PC-9 (cell line): Measurements from ENCODE around the gene FBF1. TPM values are rescaled to one million over a fixed set of nuclear protein-coding genes. Genes with fewer than 3 reads are reported as not detected.
"Not testable (repeated sequence)": the region's sequence is repeated elsewhere in the genome, so short reads cannot be mapped to it uniquely, and the experiment has no call there.

Experiments
- BruUV-seq: library from RNA; stranded (reverse); fragments of 400-500 nt; replicated peaks from 2 replicates; lab custom pipeline; 2021; lab: Mats Ljungman, UMichigan
- CTCF ChIA-PET: fragments of 300-600 bp; sonication (Branson Sonifier 250); formaldehyde crosslinking; loops from one replicate; lab custom pipeline; 2022; ENCODE audit warnings: antibody characterized with exemption; lab: Charles Lee
- POLR2A ChIA-PET: fragments of 300-600 bp; sonication (Branson Sonifier 250); formaldehyde crosslinking; loops from one replicate; lab custom pipeline; 2022; ENCODE audit warnings: antibody characterized with exemption; ENCODE audit not compliant: unreplicated experiment; lab: Charles Lee
- DNase-seq, 2 experiments: peaks; one replicate each; pipeline versions ENCODE4 v3.0.0 to v3.0.0-alpha.2; 2015 to 2022; ENCODE audit warnings: mixed read lengths in 1 of 2
- H2AFZ ChIP-seq: fragments of 200-600 bp; sonication (generic); 2 replicates; pipeline ENCODE4 v1.8.1; 2017; ENCODE audit warnings: antibody characterized with exemption
- H3F3A ChIP-seq: fragments of 200-600 bp; sonication (generic); 2 replicates; pipeline ENCODE4 v1.8.1; 2017; ENCODE audit warnings: antibody characterized with exemption, mild to moderate bottlenecking, low read depth; ENCODE audit not compliant: insufficient read depth
- H3K27ac ChIP-seq: fragments of 200-600 bp; sonication (generic); 2 replicates; pipeline ENCODE4 v1.6.1; 2016; ENCODE audit warnings: mixed run types
- H3K27me3 ChIP-seq: fragments of 200-600 bp; sonication (generic); 2 replicates; pipeline ENCODE4 v1.6.1; 2016; ENCODE audit warnings: low read depth, mixed run types; ENCODE audit not compliant: insufficient read depth
- H3K36me3 ChIP-seq: fragments of 200-600 bp; sonication (generic); 2 replicates; pipeline ENCODE4 v1.6.1; 2016; ENCODE audit warnings: low read depth, mixed run types
- H3K4me1 ChIP-seq: fragments of 200-600 bp; sonication (generic); replicated peaks from 2 replicates; pipeline ENCODE4 v1.6.1; 2016; ENCODE audit warnings: mixed run types; ENCODE audit not compliant: insufficient read depth
- H3K4me2 ChIP-seq: fragments of 200-600 bp; sonication (generic); 2 replicates; pipeline ENCODE4 v1.6.1; 2017; ENCODE audit warnings: mixed run types
- H3K4me3 ChIP-seq: fragments of 200-600 bp; sonication (generic); 2 replicates; pipeline ENCODE4 v1.6.1; 2016; ENCODE audit warnings: mixed run types
- H3K79me2 ChIP-seq: fragments of 200-600 bp; sonication (generic); 2 replicates; pipeline ENCODE4 v1.6.1; 2017; ENCODE audit warnings: low read depth, mixed run types
- H3K9me2 ChIP-seq: fragments of 200-600 bp; sonication (generic); 2 replicates; pipeline ENCODE4 v1.8.1; 2017; ENCODE audit warnings: mild to moderate bottlenecking; ENCODE audit not compliant: insufficient read depth
- H3K9me3 ChIP-seq: fragments of 200-600 bp; sonication (generic); 2 replicates; pipeline ENCODE4 v1.8.1; 2016; ENCODE audit warnings: low read depth; ENCODE audit not compliant: insufficient read depth
- H4K20me1 ChIP-seq: fragments of 200-600 bp; sonication (generic); 2 replicates; pipeline ENCODE4 v1.8.1; 2017; ENCODE audit not compliant: insufficient read depth
- CTCF ChIP-seq: fragments of 200-600 bp; sonication (generic); conservative IDR thresholded peaks from 2 replicates; pipeline ENCODE4 v1.6.1; 2017; ENCODE audit warnings: mixed run types, antibody characterized with exemption, mild to moderate bottlenecking, moderate library complexity
- EZH2 ChIP-seq: fragments of 200-600 bp; sonication (generic); IDR thresholded peaks from 2 replicates; pipeline ENCODE4 v1.8.0; 2017; ENCODE audit warnings: antibody characterized with exemption, low read depth
- intact Hi-C: fragments of 100-400 bp; cut with micrococcal nuclease; formaldehyde crosslinking; loops from one replicate; pipeline ENCODE4 v1.10.0; 2022; ENCODE audit not compliant: unreplicated experiment
- total RNA-seq: library from RNA; stranded (reverse); gene quantifications from 2 replicates; pipeline ENCODE4 v1.2.3, GENCODE V29; 2021

Gene FBF1
- total RNA-seq, 1 experiment from 2014 or later: 22.5 TPM

GRCh38 chr17:75976175-75976848, 35.5 kb upstream of the FBF1 start:
- CTCF ChIA-PET: interaction anchor here (0.6 kb wide), 1 partner anchor 12 kb away, joined by 9 read pairs; no protein-coding TSS in a partner anchor
- BruUV-seq: no TSS peak
- H2AFZ ChIP-seq: no peak overlapping the region
- POLR2A ChIA-PET: no interaction called here
- no peaks in the 10 kb centered on the region for H3K9me2 ChIP-seq
- 0 out of 2 replicates have a peak, but pooled peaks cover 6% of the 10 kb centered on the region for H3K36me3 ChIP-seq
- peaks cover 35% of the 10 kb centered on the region for H3K4me1 ChIP-seq
- no peaks in the 10 kb centered on the region for H3K9me3 ChIP-seq
- intact Hi-C loops: no loop called here
- peaks cover 64% of the 10 kb centered on the region for H3K79me2 ChIP-seq
- no peaks in the 10 kb centered on the region for H4K20me1 ChIP-seq
- no peaks in the 10 kb centered on the region for H3K27me3 ChIP-seq
- no peak for TF ChIP-seq CTCF
- TF ChIP-seq EZH2: no peak
- H3F3A ChIP-seq: peaks cover 22% of the 10 kb centered on the region
- no peak overlapping the region for H3K27ac ChIP-seq
- no peak overlapping the region for H3K4me3 ChIP-seq
- no peak for DNase-seq
- peak overlapping the region; percentile 19; the same call in 1 of the 2 replicates for H3K4me2 ChIP-seq

- DNase-seq: no peak
- H3K27ac ChIP-seq: no peak overlapping the region
- peaks cover 29% of the 10 kb centered on the region for H3K4me1 ChIP-seq
- peaks cover 58% of the 10 kb centered on the region for H3K79me2 ChIP-seq
- H3K27me3 ChIP-seq: no peaks in the 10 kb centered on the region
- POLR2A ChIA-PET: no interaction called here
- H3K4me2 ChIP-seq: peak overlapping the region; percentile 19; the same call in 1 of the 2 replicates
- no peaks in the 10 kb centered on the region for H3K9me2 ChIP-seq
- H4K20me1 ChIP-seq: no peaks in the 10 kb centered on the region
- CTCF ChIA-PET: no interaction called here
- no peak overlapping the region for H2AFZ ChIP-seq
- BruUV-seq: no TSS peak
- peaks cover 20% of the 10 kb centered on the region for H3F3A ChIP-seq
- TF ChIP-seq EZH2 (no peak), CTCF (no peak)
- no peak overlapping the region for H3K4me3 ChIP-seq
- no peaks in the 10 kb centered on the region for H3K9me3 ChIP-seq
- intact Hi-C loops: no loop called here
- 0 out of 2 replicates have a peak, but pooled peaks cover 6% of the 10 kb centered on the region for H3K36me3 ChIP-seq
Observed at GRCh38 chr17:75975757-75976174, 34.9 kb upstream of the FBF1 start.

GRCh38 chr17:75975187-75975586, 34.3 kb upstream of the FBF1 start:
- H3K4me3 ChIP-seq: not testable (repeated sequence)

More at GRCh38 chr17:75975187-75975586, 34.3 kb upstream of the FBF1 start:
- Histone ChIP-seq H3K4me1 (peaks cover 28% of the 10 kb centered on the region), H3K79me2 (peaks cover 53% of the 10 kb centered on the region), H3F3A (peaks cover 22% of the 10 kb centered on the region)
- H3K27ac ChIP-seq, H3K9me3 ChIP-seq, H4K20me1 ChIP-seq, H3K4me2 ChIP-seq, H3K27me3 ChIP-seq, intact Hi-C loops, CTCF ChIA-PET, BruUV-seq, POLR2A ChIA-PET, H2AFZ ChIP-seq, H3K9me2 ChIP-seq, H3K36me3 ChIP-seq, DNase-seq: not testable (repeated sequence)
